Measurements from ENCODE around the gene TRIM22. TPM values are rescaled to one million over a fixed set of nuclear protein-coding genes. Genes with fewer than 3 reads are reported as not detected.

Gene TRIM22
- polyA plus RNA-seq, 1 donor (not counting 4 experiments of a cell fraction or from before 2014, with no cell fraction given), result 119 TPM

DNA sequence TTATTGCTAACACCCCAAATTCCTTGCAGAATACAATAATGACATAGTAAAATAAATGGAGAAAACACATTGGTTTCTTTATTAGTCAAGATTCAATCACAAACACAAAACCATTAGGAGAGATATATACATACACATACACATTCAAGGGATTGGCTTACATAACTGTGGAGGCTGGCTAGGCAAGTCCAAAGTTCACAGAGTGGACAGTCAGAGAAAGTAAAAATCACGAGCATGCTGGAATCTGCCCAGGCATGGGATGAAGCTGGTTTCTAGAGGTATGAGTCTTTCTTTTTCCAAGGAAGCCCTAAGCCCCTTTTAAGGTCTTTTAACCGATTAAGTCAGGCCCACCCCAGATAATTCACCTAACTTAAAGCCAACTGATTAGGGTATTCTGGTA lies 33.0 kb downstream of the TRIM22 start:
- no peak for FAIRE-seq
- H3K79me2 ChIP-seq (ENCODE audit: control insufficient read depth, insufficient read depth, low read length), result no peaks in the 10 kb centered on the region
- no peaks in the 10 kb centered on the region for H3K36me3 ChIP-seq (ENCODE audit: control insufficient read depth in 2 of 2, extremely low read depth in 1 of 2, insufficient read depth in 2 of 2, low read length in 2 of 2)
- no peak overlapping the region for H2AFZ ChIP-seq (ENCODE audit: control insufficient read depth, low read length)
- H3K27me3 ChIP-seq (ENCODE audit: control insufficient read depth, extremely low read depth, insufficient read depth, low read length), result no peaks in the 10 kb centered on the region
- dilution Hi-C loops (cut with MboI; ENCODE audit: extremely low pct_ligation_motif_present, low sequenced_read_pairs), result no loop called here
- no peaks in the 10 kb centered on the region for H3K9me3 ChIP-seq (ENCODE audit: control insufficient read depth, low read depth, low read length)
- H3K27ac ChIP-seq (ENCODE audit: control insufficient read depth, insufficient read depth, low read length), result no peak overlapping the region
- no peaks in the 10 kb centered on the region for H3K4me1 ChIP-seq (ENCODE audit: control insufficient read depth, extremely low read depth, insufficient read depth, low read length)
- H4K20me1 ChIP-seq (ENCODE audit: control insufficient read depth, extremely low read depth, insufficient read depth, low read length), result no peaks in the 10 kb centered on the region
- H3K9ac ChIP-seq (ENCODE audit: control insufficient read depth, extremely low read depth, insufficient read depth, low read length), result no peak overlapping the region
- DNase-seq (ENCODE audit: low read depth, low spot score), result no peak
- no peaks in the 10 kb centered on the region for H3K9me1 ChIP-seq (ENCODE audit: control insufficient read depth, extremely low read depth, insufficient read depth, low read length)
- no peak overlapping the region for H3K4me3 ChIP-seq (ENCODE audit: control insufficient read depth in 2 of 3, extremely low read depth in 1 of 3, insufficient read depth in 2 of 3, low read depth in 1 of 3, low read length in 3 of 3)
- TF ChIP-seq, protein P1, sequence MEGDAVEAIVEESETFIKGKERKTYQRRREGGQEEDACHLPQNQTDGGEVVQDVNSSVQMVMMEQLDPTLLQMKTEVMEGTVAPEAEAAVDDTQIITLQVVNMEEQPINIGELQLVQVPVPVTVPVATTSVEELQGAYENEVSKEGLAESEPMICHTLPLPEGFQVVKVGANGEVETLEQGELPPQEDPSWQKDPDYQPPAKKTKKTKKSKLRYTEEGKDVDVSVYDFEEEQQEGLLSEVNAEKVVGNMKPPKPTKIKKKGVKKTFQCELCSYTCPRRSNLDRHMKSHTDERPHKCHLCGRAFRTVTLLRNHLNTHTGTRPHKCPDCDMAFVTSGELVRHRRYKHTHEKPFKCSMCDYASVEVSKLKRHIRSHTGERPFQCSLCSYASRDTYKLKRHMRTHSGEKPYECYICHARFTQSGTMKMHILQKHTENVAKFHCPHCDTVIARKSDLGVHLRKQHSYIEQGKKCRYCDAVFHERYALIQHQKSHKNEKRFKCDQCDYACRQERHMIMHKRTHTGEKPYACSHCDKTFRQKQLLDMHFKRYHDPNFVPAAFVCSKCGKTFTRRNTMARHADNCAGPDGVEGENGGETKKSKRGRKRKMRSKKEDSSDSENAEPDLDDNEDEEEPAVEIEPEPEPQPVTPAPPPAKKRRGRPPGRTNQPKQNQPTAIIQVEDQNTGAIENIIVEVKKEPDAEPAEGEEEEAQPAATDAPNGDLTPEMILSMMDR (optimal IDR thresholded peaks at IDR 0.05 in 1 of 3, IDR thresholded peaks at IDR 0.05 in 1 of 3, conservative IDR thresholded peaks at IDR 0.05 in 1 of 3; ENCODE audit: extremely low read depth in 1 of 3, insufficient read depth in 2 of 3, low read length in 3 of 3), result no peak
- TF ChIP-seq EZH2 (IDR thresholded peaks at IDR 0.05; ENCODE audit: low read length), result no peak
- no peak overlapping the region for H3K4me2 ChIP-seq (ENCODE audit: control insufficient read depth, extremely low read depth, insufficient read depth, low read depth, low read length)

- no peak for FAIRE-seq
Observed at GRCh38 chr11:5726351-5726750, 36.8 kb downstream of the TRIM22 start.

More at GRCh38 chr11:5726351-5726750, 36.8 kb downstream of the TRIM22 start:
- H3K9me1 ChIP-seq (ENCODE audit: control insufficient read depth, extremely low read depth, insufficient read depth, low read length), result no peaks in the 10 kb centered on the region
- no peaks in the 10 kb centered on the region for H3K79me2 ChIP-seq (ENCODE audit: control insufficient read depth, insufficient read depth, low read length)
- dilution Hi-C loops (cut with MboI; ENCODE audit: extremely low pct_ligation_motif_present, low sequenced_read_pairs), result no loop called here
- no peak overlapping the region for H3K4me3 ChIP-seq (ENCODE audit: control insufficient read depth in 2 of 3, extremely low read depth in 1 of 3, insufficient read depth in 2 of 3, low read depth in 1 of 3, low read length in 3 of 3)
- H3K9me3 ChIP-seq (ENCODE audit: control insufficient read depth, low read depth, low read length), result no peaks in the 10 kb centered on the region
- H3K9ac ChIP-seq (ENCODE audit: control insufficient read depth, extremely low read depth, insufficient read depth, low read length), result no peak overlapping the region
- no peak overlapping the region for H3K27ac ChIP-seq (ENCODE audit: control insufficient read depth, insufficient read depth, low read length)
- no peaks in the 10 kb centered on the region for H3K4me1 ChIP-seq (ENCODE audit: control insufficient read depth, extremely low read depth, insufficient read depth, low read length)
- H3K4me2 ChIP-seq (ENCODE audit: control insufficient read depth, extremely low read depth, insufficient read depth, low read depth, low read length), result no peak overlapping the region
- no peak for TF ChIP-seq EZH2 (IDR thresholded peaks at IDR 0.05; ENCODE audit: low read length)
- TF ChIP-seq, protein P1 (optimal IDR thresholded peaks at IDR 0.05 in 1 of 3, IDR thresholded peaks at IDR 0.05 in 1 of 3, conservative IDR thresholded peaks at IDR 0.05 in 1 of 3; ENCODE audit: extremely low read depth in 1 of 3, insufficient read depth in 2 of 3, low read length in 3 of 3), result no peak
- DNase-seq (ENCODE audit: low read depth, low spot score), result no peak
- H3K27me3 ChIP-seq (ENCODE audit: control insufficient read depth, extremely low read depth, insufficient read depth, low read length), result no peaks in the 10 kb centered on the region
- no peaks in the 10 kb centered on the region for H4K20me1 ChIP-seq (ENCODE audit: control insufficient read depth, extremely low read depth, insufficient read depth, low read length)
- H3K36me3 ChIP-seq (ENCODE audit: control insufficient read depth in 2 of 2, extremely low read depth in 1 of 2, insufficient read depth in 2 of 2, low read length in 2 of 2), result no peaks in the 10 kb centered on the region
- no peak overlapping the region for H2AFZ ChIP-seq (ENCODE audit: control insufficient read depth, low read length)

Data from keratinocyte (primary cell).